Bronchial epithelial cell (primary cell): ENCODE data around the gene PAEP. TPM values are rescaled to one million over a fixed set of nuclear protein-coding genes. Genes with fewer than 3 reads are reported as not detected.
"Not testable (repeated sequence)": the region's sequence is repeated elsewhere in the genome, so short reads cannot be mapped to it uniquely, and the experiment has no call there.

Source experiments
- DNase-seq: peaks from one replicate; pipeline ENCODE4 v3.0.0-alpha.2; 2010; ENCODE audit warnings: low read depth
- FAIRE-seq: peaks from 2 replicates; lab custom pipeline; 2011; peaks lifted over from hg19 to GRCh38; lab: Jason Lieb, UNC
- H3K27me3 ChIP-seq: 2 replicates; pipeline ENCODE4 v1.5.1; 2011; ENCODE audit warnings: low read length; ENCODE audit not compliant: control insufficient read depth, insufficient read depth
- H3K36me3 ChIP-seq: 2 replicates; pipeline ENCODE4 v1.5.1; 2011; ENCODE audit warnings: low read length; ENCODE audit not compliant: control insufficient read depth, insufficient read depth
- H3K4me3 ChIP-seq: 2 replicates; pipeline ENCODE4 v1.5.1; 2011; ENCODE audit warnings: mild to moderate bottlenecking, low read depth, low read length, control low read depth
- CTCF ChIP-seq: IDR thresholded peaks from 2 replicates; pipeline ENCODE4 v1.5.1; 2011; ENCODE audit warnings: mild to moderate bottlenecking, moderate library complexity, low read length, control low read depth, inconsistent platforms; ENCODE audit not compliant: insufficient read depth, severe bottlenecking
- total RNA-seq: library from RNA; depleted of rRNA; stranded (reverse); fragments of >200 nt; gene quantifications from 2 replicates; pipeline ENCODE4 v1.2.1, GENCODE V29; 2014

The PAEP gene
- total RNA-seq, 1 donor from 2014 or later: not detected

GRCh38 chr9:135544981-135545635 lies 16.4 kb upstream of the PAEP start:
- no peak for FAIRE-seq
- Histone ChIP-seq H3K27me3 (no peaks in the 10 kb centered on the region), H3K4me3 (no peak overlapping the region), H3K36me3 (no peaks in the 10 kb centered on the region)
- no peak for DNase-seq
- TF ChIP-seq CTCF: no peak

GRCh38 chr9:135545646-135546176 lies 15.8 kb upstream of the PAEP start, which contains the start of gene OBP2A:
TSS of gene OBP2A (plus strand) at chr9:135546126. CDS start at chr9:135546181, 55 bp downstream.
- H3K27me3 ChIP-seq, H3K4me3 ChIP-seq, DNase-seq, H3K36me3 ChIP-seq: not testable (repeated sequence)
- peak; percentile 97 for FAIRE-seq

- H3K36me3 ChIP-seq, FAIRE-seq, H3K27me3 ChIP-seq, H3K4me3 ChIP-seq, DNase-seq: not testable (repeated sequence)
These were observed 14.6 kb upstream of the PAEP start for GRCh38 chr9:135546792-135547617.

GRCh38 chr9:135547756-135548736 lies 13.5 kb upstream of the PAEP start:
- Histone ChIP-seq H3K4me3 (no peak overlapping the region), H3K36me3 (no peaks in the 10 kb centered on the region), H3K27me3 (no peaks in the 10 kb centered on the region)
- FAIRE-seq (no peak), DNase-seq (no peak)
- no peak for TF ChIP-seq CTCF

GRCh38 chr9:135549478-135550343 lies 11.8 kb upstream of the PAEP start:
- DNase-seq, FAIRE-seq, H3K27me3 ChIP-seq, H3K4me3 ChIP-seq, H3K36me3 ChIP-seq: not testable (repeated sequence)

GRCh38 chr9:135550344-135550918 lies 11.1 kb upstream of the PAEP start:
- Histone ChIP-seq H3K4me3 (no peak overlapping the region), H3K27me3 (no peaks in the 10 kb centered on the region), H3K36me3 (no peaks in the 10 kb centered on the region)
- no peak for FAIRE-seq
- no peak for DNase-seq
- TF ChIP-seq CTCF: no peak
